GM12875 (cell line): Measurements from ENCODE around the gene LGR5.

Source experiments
- H3K4me3 ChIP-seq: one replicate; pipeline ENCODE4 v1.5.1; 2011; ENCODE audit warnings: low read depth, low read length, control low read depth
- TF ChIP-seq, protein P1 (sequence below): IDR thresholded peaks from 2 replicates; pipeline ENCODE4 v1.5.1; 2011; ENCODE audit warnings: low read depth, mild to moderate bottlenecking, control low read depth, inconsistent platforms, low read length, moderate library complexity, borderline replicate concordance; ENCODE audit not compliant: insufficient read depth

Gene LGR5

DNA sequence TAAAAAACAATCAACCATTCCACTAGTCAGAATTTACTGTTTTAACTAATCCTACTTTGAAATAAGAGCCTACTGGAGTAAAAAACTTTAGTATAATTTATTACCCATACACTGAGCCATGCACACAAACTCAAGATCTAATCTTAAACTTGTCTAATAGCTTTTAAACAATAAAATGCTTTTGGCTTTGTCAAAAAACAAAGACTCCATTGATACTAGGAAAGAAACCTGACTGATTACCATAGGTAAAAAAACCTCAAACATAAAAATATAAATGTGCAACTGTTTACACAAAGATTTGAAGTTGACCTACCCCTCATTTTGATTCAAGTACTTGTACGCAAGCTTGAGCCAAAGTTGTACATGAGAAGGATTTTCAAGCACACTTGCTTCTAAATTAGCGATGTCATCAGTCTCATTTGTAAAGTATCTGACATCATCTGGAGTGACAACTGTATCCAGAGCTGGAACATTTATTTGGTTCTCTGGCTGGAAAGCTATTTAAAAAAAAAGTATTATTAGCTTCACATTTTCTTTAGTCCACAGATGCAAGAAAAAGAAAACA, 187.9 kb downstream of the LGR5 start:
- no peak overlapping the region for H3K4me3 ChIP-seq
- TF ChIP-seq, protein P1, sequence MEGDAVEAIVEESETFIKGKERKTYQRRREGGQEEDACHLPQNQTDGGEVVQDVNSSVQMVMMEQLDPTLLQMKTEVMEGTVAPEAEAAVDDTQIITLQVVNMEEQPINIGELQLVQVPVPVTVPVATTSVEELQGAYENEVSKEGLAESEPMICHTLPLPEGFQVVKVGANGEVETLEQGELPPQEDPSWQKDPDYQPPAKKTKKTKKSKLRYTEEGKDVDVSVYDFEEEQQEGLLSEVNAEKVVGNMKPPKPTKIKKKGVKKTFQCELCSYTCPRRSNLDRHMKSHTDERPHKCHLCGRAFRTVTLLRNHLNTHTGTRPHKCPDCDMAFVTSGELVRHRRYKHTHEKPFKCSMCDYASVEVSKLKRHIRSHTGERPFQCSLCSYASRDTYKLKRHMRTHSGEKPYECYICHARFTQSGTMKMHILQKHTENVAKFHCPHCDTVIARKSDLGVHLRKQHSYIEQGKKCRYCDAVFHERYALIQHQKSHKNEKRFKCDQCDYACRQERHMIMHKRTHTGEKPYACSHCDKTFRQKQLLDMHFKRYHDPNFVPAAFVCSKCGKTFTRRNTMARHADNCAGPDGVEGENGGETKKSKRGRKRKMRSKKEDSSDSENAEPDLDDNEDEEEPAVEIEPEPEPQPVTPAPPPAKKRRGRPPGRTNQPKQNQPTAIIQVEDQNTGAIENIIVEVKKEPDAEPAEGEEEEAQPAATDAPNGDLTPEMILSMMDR: no peak
